Measurements from ENCODE around the gene KEAP1. TPM values are rescaled to one million over a fixed set of nuclear protein-coding genes. Genes with fewer than 3 reads are reported as not detected.
"Not testable (repeated sequence)": the region's sequence is repeated elsewhere in the genome, so short reads cannot be mapped to it uniquely, and the experiment has no call there.

KEAP1 gene
- 10 to 100 TPM; 60.0 to 63.8 TPM for total RNA-seq

- intact Hi-C loops (cut with micrococcal nuclease) = loop anchor here (2.0 kb wide), 3 partner anchors 24 to 232 kb away; partner anchors contain the start of genes ICAM1 and QTRT1
- H3K36me3 Mint-ChIP-seq (ENCODE audit: low read depth) = peaks cover 17% of the 10 kb centered on the region
- peak within 1 kb of the TSS; percentile 88 for H3K27ac Mint-ChIP-seq
- no peaks in the 10 kb centered on the region for H3K27me3 Mint-ChIP-seq (ENCODE audit: low read depth)
- peak within 1 kb of the TSS; percentile 89 for H3K4me3 Mint-ChIP-seq
- CTCF ChIA-PET = interaction anchor here (0.6 to 1.2 kb wide), 3 partner anchors 146 to 196 kb away, joined by 3 to 4 read pairs (median 3); no protein-coding TSS in a partner anchor
- H3K9me3 Mint-ChIP-seq = no peaks in the 10 kb centered on the region
- peaks cover 37% of the 10 kb centered on the region for H3K4me1 Mint-ChIP-seq (ENCODE audit: low read depth)
- DNase-seq = peak; percentile 37
These were observed at the start of gene KEAP1 for GRCh38 chr19:10503002-10503789. TSS of gene KEAP1 (minus strand) at chr19:10503356. CDS start at chr19:10500033, 3,323 bp downstream.

GRCh38 chr19:10552510-10553053 is 49.4 kb upstream of the KEAP1 start:
- H3K27ac Mint-ChIP-seq = peak overlapping the region; percentile 96
- H3K4me1 Mint-ChIP-seq (ENCODE audit: low read depth) = peaks cover 45% of the 10 kb centered on the region
- no peak overlapping the region for H3K4me3 Mint-ChIP-seq
- peaks cover 36% of the 10 kb centered on the region for H3K36me3 Mint-ChIP-seq (ENCODE audit: low read depth)
- intact Hi-C loops (cut with micrococcal nuclease) = loop anchor here (5.0 kb wide), 1 partner anchor 45 kb away; no protein-coding TSS in a partner anchor
- H3K9me3 Mint-ChIP-seq = no peaks in the 10 kb centered on the region
- CTCF ChIA-PET = interaction anchor here (0.6 to 2.7 kb wide), 8 partner anchors 9 to 135 kb away, joined by 3 to 9 read pairs (median 5); partner anchors contain the start of gene KRI1
- H3K27me3 Mint-ChIP-seq (ENCODE audit: low read depth) = no peaks in the 10 kb centered on the region
- peak; percentile 54 for DNase-seq

- H3K27ac Mint-ChIP-seq = peak overlapping the region; percentile 46
- CTCF ChIA-PET = interaction anchor here (0.6 to 2.7 kb wide), 13 partner anchors 9 to 135 kb away, joined by 3 to 9 read pairs (median 4); partner anchors contain the start of gene KRI1
- intact Hi-C loops (cut with micrococcal nuclease) = loop anchor here (5.0 kb wide), 1 partner anchor 44 kb away; no protein-coding TSS in a partner anchor
- no peaks in the 10 kb centered on the region for H3K9me3 Mint-ChIP-seq
- H3K36me3 Mint-ChIP-seq (ENCODE audit: low read depth) = peaks cover 37% of the 10 kb centered on the region
- no peaks in the 10 kb centered on the region for H3K27me3 Mint-ChIP-seq (ENCODE audit: low read depth)
- peaks cover 45% of the 10 kb centered on the region for H3K4me1 Mint-ChIP-seq (ENCODE audit: low read depth)
- peak; percentile 77 for DNase-seq
- no peak overlapping the region for H3K4me3 Mint-ChIP-seq
These were observed 48.6 kb upstream of the KEAP1 start for GRCh38 chr19:10551698-10552301.

DNA sequence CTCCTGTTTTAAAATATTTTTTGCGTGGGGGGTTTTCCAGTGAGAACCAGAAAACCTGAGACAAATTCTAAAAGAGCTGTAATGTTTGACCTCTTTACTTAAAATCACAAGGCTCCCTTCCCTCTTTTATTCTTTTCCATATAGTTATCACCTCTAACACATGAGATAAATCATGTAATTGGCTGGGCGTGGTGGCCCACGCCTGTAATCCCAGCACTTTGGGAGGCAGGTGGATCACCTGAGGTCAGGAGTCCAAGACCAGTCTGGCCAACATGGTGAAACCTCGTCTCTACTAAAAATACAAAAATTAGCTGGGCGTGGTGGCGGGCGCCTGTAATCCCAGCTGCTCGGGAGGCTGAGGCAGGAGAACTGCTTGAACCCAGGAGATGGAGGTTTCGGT is 47.9 kb upstream of the KEAP1 start:
- H3K36me3 Mint-ChIP-seq (ENCODE audit: low read depth) = peaks cover 35% of the 10 kb centered on the region
- intact Hi-C loops (cut with micrococcal nuclease) = loop anchor here (5.0 kb wide), 1 partner anchor 44 kb away; no protein-coding TSS in a partner anchor
- CTCF ChIA-PET = interaction anchor here (0.6 to 2.7 kb wide), 9 partner anchors 9 to 135 kb away, joined by 3 to 9 read pairs (median 3); no protein-coding TSS in a partner anchor
- H3K4me3 Mint-ChIP-seq; H3K27me3 Mint-ChIP-seq (ENCODE audit: low read depth); DNase-seq; H3K9me3 Mint-ChIP-seq: not testable (repeated sequence)
- H3K27ac Mint-ChIP-seq = peak overlapping the region; percentile 69
- peaks cover 44% of the 10 kb centered on the region for H3K4me1 Mint-ChIP-seq (ENCODE audit: low read depth)

DNA sequence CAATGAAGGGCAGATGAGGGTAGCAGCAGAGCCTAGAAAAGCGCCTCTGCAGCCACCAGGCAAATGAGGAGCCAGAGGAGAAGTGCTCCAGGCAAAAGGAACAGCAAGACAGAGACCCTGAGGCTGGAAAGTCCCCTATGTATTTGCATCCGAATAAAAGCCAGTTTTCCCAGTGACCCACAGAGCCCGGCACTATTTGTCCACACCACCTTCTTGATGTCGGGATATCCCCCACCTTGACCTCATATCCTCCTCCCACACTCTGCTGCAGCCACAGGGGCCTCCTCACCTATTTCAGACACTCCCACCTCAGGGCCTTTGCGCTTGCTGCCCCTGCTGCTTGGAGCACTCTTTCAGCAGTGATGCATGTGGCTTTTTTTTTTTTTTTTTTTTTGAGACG is 47.2 kb upstream of the KEAP1 start:
- no peak for DNase-seq
- no peak overlapping the region for H3K4me3 Mint-ChIP-seq
- H3K36me3 Mint-ChIP-seq (ENCODE audit: low read depth) = peaks cover 32% of the 10 kb centered on the region
- CTCF ChIA-PET = interaction anchor here (1.8 kb wide), 1 partner anchor 13 kb away, joined by 4 read pairs; no protein-coding TSS in a partner anchor
- H3K4me1 Mint-ChIP-seq (ENCODE audit: low read depth) = peaks cover 37% of the 10 kb centered on the region
- intact Hi-C loops (cut with micrococcal nuclease) = loop anchor here (5.0 kb wide), 1 partner anchor 43 kb away; no protein-coding TSS in a partner anchor
- H3K27me3 Mint-ChIP-seq (ENCODE audit: low read depth) = no peaks in the 10 kb centered on the region
- no peak overlapping the region for H3K27ac Mint-ChIP-seq
- no peaks in the 10 kb centered on the region for H3K9me3 Mint-ChIP-seq

- H3K27ac Mint-ChIP-seq = no peak overlapping the region
- intact Hi-C loops (cut with micrococcal nuclease) = loop anchor here (5.0 kb wide), 1 partner anchor 42 kb away; no protein-coding TSS in a partner anchor
- no peak for DNase-seq
- H3K4me3 Mint-ChIP-seq = no peak overlapping the region
- peaks cover 34% of the 10 kb centered on the region for H3K36me3 Mint-ChIP-seq (ENCODE audit: low read depth)
- CTCF ChIA-PET = no interaction called here
- H3K9me3 Mint-ChIP-seq = no peaks in the 10 kb centered on the region
- peaks cover 37% of the 10 kb centered on the region for H3K4me1 Mint-ChIP-seq (ENCODE audit: low read depth)
- H3K27me3 Mint-ChIP-seq (ENCODE audit: low read depth) = no peaks in the 10 kb centered on the region
These were observed 46.6 kb upstream of the KEAP1 start for GRCh38 chr19:10549733-10550132.

DNA sequence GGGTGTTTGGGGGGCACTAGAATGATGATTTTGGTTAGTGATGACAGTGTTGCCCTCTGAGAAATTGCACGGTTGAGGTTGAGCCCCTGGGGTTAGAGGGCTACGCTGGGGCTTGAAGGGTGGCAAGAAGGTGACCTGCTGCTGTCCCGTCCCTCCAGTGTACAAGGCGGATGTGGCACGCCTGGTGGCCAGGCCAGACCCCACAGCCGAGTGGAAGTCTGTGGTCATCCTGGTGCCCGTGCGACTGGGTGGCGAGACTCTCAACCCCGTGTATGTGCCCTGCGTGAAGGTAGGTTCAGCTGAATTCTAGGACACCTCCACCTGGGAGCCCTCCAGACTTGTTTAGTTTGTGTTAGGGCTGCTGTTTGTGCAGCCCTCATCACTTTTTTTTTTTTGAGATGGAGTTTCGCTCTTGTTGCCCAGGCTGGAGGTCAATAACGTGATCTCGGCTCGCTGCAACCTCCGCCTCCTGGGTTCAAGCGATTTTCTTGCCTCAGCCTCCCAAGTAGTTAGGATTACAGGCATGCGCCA is 45.7 kb upstream of the KEAP1 start:
- H3K9me3 Mint-ChIP-seq = no peaks in the 10 kb centered on the region
- DNase-seq = no peak
- H3K36me3 Mint-ChIP-seq (ENCODE audit: low read depth) = peaks cover 30% of the 10 kb centered on the region
- CTCF ChIA-PET = interaction anchor here (1.0 kb wide), 1 partner anchor 13 kb away, joined by 3 read pairs; no protein-coding TSS in a partner anchor
- peaks cover 33% of the 10 kb centered on the region for H3K4me1 Mint-ChIP-seq (ENCODE audit: low read depth)
- no peak overlapping the region for H3K4me3 Mint-ChIP-seq
- H3K27me3 Mint-ChIP-seq (ENCODE audit: low read depth) = no peaks in the 10 kb centered on the region
- intact Hi-C loops (cut with micrococcal nuclease) = no loop called here
- no peak overlapping the region for H3K27ac Mint-ChIP-seq

GRCh38 chr19:10546817-10547216 is 43.7 kb upstream of the KEAP1 start:
- no peak for DNase-seq
- H3K4me1 Mint-ChIP-seq (ENCODE audit: low read depth) = peaks cover 19% of the 10 kb centered on the region
- no peak overlapping the region for H3K27ac Mint-ChIP-seq
- intact Hi-C loops (cut with micrococcal nuclease) = no loop called here
- no peak overlapping the region for H3K4me3 Mint-ChIP-seq
- peaks cover 11% of the 10 kb centered on the region for H3K36me3 Mint-ChIP-seq (ENCODE audit: low read depth)
- CTCF ChIA-PET = interaction anchor here (0.7 to 1.3 kb wide), 2 partner anchors 15 to 37 kb away, joined by 3 to 4 read pairs; no protein-coding TSS in a partner anchor
- no peaks in the 10 kb centered on the region for H3K9me3 Mint-ChIP-seq
- no peaks in the 10 kb centered on the region for H3K27me3 Mint-ChIP-seq (ENCODE audit: low read depth)

- peak; percentile 25 for DNase-seq
- intact Hi-C loops (cut with micrococcal nuclease) = no loop called here
- Mint-ChIP-seq H3K27ac (peak overlapping the region; percentile 84), H3K4me3 (peak overlapping the region; percentile 85), H3K36me3 (ENCODE audit: low read depth) (peaks cover 5% of the 10 kb centered on the region), H3K27me3 (ENCODE audit: low read depth) (no peaks in the 10 kb centered on the region), H3K9me3 (no peaks in the 10 kb centered on the region), H3K4me1 (ENCODE audit: low read depth) (peaks cover 14% of the 10 kb centered on the region)
- CTCF ChIA-PET = interaction anchor here (0.6 to 2.1 kb wide), 2 partner anchors 38 to 52 kb away, joined by 3 to 8 read pairs; no protein-coding TSS in a partner anchor
These were observed 41.6 kb upstream of the KEAP1 start for GRCh38 chr19:10544753-10545251.

DNA sequence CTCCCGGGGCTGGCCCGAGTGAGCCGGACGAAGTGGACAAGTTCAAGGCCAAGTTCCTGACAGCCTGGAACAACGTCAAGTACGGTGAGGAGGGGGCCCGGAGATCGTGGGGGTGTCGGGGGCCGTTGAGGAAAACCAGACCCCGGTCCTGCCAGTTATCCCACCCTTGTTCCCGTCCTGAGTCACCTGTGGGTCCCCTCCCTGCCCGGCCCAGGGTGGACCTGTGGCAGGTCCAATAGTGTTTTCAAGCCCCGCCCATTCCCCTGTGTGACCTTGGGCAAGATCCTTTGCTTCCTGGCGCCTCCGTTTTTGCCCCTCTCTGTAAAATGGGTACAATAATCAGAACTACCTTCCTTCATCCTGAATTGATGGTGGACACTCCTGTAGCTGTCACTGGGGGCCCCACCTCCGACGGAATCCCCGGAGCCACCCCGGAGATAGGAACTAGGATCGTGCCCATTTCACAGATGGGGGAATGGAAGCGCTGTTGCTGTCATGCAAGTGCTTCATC is 41.1 kb upstream of the KEAP1 start:
- CTCF ChIA-PET = interaction anchor here (2.1 kb wide), 1 partner anchor 38 kb away, joined by 8 read pairs; no protein-coding TSS in a partner anchor
- intact Hi-C loops (cut with micrococcal nuclease) = no loop called here
- Mint-ChIP-seq H3K27me3 (ENCODE audit: low read depth) (no peaks in the 10 kb centered on the region), H3K27ac (peak overlapping the region; percentile 84), H3K4me3 (peak overlapping the region; percentile 85), H3K36me3 (ENCODE audit: low read depth) (peaks cover 5% of the 10 kb centered on the region), H3K4me1 (ENCODE audit: low read depth) (peaks cover 14% of the 10 kb centered on the region), H3K9me3 (no peaks in the 10 kb centered on the region)
- DNase-seq = peak; percentile 30
